GM18508 (cell line): ENCODE measurements around the gene TPBGL.

Source experiments
- ATAC-seq: cut with Tn5 transposase; IDR thresholded peaks from one replicate; pipeline ENCODE4 v1.9.1; 2021; ENCODE audit warnings: moderate number of reproducible peaks; ENCODE audit not compliant: insufficient read depth, unreplicated experiment

TPBGL gene

DNA sequence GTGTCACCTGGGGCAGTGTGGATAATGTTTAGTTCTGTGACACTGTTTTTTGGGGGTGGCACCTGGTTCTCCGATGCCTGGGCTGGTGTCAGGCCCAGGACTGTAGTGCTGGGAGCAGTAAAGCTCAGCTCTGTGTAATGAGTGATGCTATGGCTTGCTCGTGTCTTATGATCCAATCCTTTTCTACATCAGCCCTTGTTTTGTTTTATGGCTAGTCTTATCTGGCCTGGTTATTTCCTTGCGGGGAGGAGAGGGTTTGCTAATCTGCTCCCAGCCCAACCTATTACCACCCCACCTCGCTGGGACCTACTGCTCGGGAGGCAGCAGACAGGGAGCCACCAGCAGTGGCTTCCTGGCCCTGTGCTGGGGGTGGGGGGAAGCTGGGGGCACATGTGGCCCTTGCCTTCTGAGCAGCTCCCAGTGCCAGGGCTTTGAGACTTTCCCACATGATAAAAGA, 35.0 kb upstream of the TPBGL start:
- ATAC-seq = no peak

GRCh38 chr11:75208446-75208845, 32.1 kb upstream of the TPBGL start:
- no peak for ATAC-seq

GRCh38 chr11:75212411-75212810, 28.2 kb upstream of the TPBGL start:
- ATAC-seq = no peak

- no peak for ATAC-seq
These were observed 26.2 kb upstream of the TPBGL start for GRCh38 chr11:75214411-75214821.

DNA sequence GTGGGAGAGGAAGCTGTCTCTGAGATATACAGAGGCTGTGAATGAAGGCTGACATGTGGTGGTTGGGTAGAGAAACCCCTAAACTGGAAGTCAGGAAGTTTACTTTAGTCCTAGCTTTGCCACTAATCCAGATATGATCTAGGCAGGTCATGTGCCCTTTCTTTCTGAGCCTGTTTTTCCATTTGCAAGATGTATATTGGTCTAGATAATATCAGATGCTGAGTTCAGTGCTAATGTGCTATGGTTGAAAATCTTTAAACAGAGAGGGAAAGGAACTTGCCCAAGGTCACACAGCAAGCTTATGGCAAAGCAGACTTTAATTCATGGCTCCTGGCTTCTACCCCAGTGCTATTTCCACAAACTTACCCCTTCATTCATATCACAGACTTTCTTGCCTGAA, 25.7 kb upstream of the TPBGL start:
- no peak for ATAC-seq

DNA sequence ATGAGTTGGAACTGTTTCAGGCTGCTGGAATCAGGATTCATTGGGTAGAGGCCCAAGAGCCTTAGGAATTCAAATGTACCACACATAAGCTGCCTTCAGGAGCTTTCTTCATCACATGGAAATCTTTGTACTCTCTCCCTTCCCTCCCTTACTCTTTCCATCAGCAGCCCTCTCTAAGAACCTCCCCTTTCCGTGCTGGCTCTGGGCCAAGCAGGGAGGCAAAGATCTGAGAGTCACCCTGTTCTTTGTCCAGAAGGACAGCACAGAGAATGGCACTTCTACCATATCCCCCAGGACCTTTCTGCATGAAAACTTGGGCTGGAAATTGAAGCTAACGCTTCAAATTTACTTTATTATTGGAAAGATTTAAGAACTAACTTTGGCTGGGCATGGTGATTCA, 20.7 kb upstream of the TPBGL start:
- ATAC-seq = no peak

- no peak for ATAC-seq
These were observed 16.5 kb upstream of the TPBGL start for GRCh38 chr11:75223954-75224643.

- ATAC-seq = no peak
These were observed 14.8 kb upstream of the TPBGL start for GRCh38 chr11:75225794-75226193.

DNA sequence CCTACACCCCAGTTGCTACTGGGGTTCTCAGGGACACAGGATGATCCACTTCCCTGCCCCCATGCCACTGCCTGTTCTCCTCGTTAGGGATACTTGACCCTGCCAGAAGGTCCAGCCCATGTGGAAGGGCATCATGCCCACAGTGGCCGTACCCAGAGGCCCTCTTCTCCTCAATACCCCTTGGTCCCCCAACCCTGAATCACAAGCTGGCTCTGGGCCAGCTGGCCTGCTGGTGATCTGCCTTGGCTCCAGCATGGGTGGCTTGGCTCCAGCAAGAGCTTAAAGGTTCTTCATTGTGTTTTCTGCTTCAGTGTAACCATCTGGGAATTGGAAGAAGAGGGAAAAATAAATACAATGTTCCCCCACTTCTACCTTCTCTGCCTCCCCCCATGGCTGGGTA, 11.1 kb upstream of the TPBGL start:
- ATAC-seq = no peak

- ATAC-seq = no peak
These were observed 10.0 kb upstream of the TPBGL start for GRCh38 chr11:75230621-75231020.

- no peak for ATAC-seq
These were observed 6.8 kb upstream of the TPBGL start for GRCh38 chr11:75233754-75234172.

- no peak for ATAC-seq
These were observed 4.5 kb upstream of the TPBGL start for GRCh38 chr11:75236062-75236461.

DNA sequence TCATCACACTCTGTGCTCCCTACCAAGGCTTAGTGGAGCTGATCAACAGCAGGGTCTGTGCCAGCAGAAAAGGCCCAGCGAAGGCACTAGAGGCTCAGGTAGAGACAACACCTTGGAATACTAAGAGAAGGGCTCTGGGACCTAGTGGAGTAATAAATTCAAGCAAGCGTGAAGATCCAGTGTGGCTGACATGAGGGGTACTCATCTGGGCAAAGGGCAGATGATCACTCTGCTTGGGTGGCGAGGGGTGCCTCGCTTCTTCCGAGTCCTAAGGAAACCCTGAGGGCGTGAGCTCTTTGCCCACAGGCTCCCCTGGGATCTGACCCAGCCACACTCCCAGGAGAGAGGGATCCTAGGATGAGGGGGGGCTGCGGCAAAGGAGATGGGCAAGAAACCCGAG, 3.5 kb upstream of the TPBGL start:
- no peak for ATAC-seq

GRCh38 chr11:75238595-75239440, 1.8 kb upstream of the TPBGL start:
- no peak for ATAC-seq

DNA sequence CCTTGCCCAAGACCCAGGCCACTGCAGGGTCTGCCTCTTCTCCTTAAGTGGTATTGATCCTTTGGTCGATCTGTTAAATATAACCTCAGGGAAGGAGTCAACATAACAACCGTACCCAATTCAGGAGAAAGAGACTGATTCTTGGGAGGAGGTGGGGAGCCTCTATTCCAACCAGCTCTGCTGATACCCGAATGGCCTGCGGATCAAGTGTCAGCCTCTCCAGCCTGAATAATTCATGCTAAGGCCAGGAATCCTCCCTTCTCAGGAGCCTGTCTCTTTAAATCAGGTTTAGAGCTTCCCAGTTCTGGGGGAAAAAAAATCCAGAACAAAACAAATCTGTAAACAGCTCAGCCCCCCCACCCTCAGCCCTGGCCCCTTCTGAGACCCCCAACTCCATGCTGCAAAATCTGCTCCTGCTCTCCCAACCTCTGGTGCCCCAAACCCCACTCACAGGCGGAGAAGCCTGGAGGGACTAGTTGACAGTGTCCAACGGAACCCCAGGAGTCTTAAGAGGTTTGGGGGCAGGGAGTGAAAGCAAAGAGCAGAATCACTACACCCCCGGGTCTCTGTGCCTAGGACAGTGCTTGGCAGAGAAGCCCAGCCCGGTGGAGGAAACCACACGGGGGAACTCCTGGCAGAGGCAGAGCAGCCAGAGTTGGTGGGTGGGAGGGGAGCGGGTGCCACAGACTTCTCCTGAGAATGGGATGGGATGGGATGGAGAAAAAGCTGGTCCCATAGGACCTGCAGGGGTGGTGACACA, 863 bp upstream of the TPBGL start:
- no peak for ATAC-seq

- ATAC-seq = no peak
These were observed 697 bp downstream of the TPBGL start for GRCh38 chr11:75241036-75241905.

- no peak for ATAC-seq
These were observed 1.5 kb downstream of the TPBGL start for GRCh38 chr11:75241906-75242644.

GRCh38 chr11:75242722-75243600, 2.4 kb downstream of the TPBGL start:
- no peak for ATAC-seq
